SHP77 treated with DMSO at 0.1 percent for 48 hours (cell line): ENCODE data around the gene FBXO42.
"Not testable (repeated sequence)": the region's sequence is repeated elsewhere in the genome, so short reads cannot be mapped to it uniquely, and the experiment has no call there.

Experiments
- DNase-seq: peaks from one replicate; lab custom pipeline; 2025; lab: John Stamatoyannopoulos, UW

The FBXO42 gene

DNA sequence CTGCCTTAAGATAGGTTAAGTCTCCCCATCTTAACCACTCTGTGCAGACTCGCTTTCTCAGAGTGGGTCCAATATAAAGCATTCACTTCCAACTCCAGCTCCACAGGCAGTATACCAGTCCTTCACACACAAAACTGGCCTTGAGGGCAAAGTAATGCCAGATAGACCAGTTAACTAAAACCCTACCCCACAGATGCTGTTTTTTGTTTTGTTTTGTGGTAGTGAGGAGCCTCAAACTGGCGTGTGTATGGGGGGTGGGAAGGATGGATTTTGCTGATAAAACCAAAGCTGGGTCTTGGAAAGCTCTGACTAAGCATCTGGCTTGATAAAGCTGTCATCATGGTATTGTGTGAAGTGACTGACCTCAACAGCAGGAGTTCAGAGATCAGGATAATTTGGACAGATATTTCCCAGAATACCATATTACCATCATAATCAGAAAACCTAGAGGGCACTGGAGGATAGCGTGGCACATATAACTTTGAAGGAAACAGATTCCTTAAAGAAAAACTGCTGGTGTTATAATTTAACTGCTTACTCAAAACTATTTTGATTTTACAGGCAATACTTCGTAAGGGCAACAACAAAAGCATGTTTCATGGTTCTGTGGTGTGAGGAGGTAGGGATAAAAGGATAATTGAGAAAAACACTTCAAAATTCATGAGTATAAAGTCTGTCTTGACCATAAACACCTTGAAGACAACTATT lies 85.7 kb downstream of the FBXO42 start:
- no peak for DNase-seq

DNA sequence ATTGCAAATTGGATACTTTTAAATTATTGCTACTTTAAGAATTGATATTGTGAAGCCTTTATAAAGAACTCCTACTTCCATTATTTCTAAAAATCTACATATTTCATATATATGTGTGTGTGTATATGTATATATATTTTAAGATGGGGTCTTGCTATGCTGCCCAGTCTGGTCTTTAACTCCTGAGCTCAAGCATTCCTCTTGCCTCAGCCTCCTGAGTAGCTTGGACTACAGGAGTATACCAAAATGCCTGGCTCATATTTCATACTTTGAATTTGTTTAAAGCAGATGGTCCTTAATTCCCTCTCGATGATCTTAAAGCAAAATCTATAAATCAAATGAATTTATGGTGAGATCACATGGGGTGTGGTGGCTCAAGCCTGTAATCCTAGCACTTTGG lies 90.2 kb downstream of the FBXO42 start:
- DNase-seq = no peak

DNA sequence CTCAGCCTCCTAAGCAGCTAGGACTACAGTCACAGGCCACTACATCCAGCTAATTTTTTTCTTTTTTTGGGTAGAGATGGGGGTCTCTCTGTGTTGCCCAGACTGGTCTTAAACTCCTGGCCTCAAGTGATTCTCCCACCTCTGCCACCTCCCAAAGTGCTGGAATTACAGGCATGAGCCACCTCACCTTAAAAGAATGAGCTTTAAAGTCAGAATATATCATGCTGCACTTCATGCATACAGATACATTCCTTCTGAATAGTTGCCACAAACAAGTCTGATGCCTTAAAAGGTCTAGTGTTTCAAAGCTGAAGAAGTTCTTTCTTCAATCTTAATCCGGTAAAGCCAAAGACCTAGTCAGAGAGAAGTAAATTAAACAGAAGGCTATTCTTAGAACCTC lies 91.5 kb downstream of the FBXO42 start:
- DNase-seq = no peak

DNA sequence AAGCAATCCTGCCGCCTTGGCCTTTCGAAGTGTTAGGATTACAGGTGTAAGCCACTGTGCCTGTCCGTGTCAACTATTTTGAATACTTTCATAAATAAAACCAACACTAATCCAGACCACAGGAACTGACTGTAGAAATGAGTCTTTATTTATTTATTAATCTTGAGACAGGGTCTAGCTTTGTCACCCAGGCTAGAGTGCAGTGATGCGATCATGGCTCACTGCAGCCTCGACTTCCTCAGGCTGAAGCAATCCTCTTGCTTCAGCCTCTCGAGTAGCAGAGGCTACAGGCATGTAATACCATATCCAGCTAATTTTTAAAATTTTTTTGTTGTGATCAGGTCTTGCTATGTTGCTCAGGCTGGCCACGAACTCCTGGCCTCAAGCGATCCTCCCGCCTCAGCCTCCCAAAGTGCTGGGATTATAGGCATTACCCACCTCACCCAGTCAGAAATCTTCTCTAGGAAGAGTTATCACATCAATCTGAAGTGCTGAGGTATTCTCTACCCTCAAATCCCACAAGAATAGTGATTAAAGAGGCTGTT lies 93.6 kb downstream of the FBXO42 start:
- DNase-seq = no peak

DNA sequence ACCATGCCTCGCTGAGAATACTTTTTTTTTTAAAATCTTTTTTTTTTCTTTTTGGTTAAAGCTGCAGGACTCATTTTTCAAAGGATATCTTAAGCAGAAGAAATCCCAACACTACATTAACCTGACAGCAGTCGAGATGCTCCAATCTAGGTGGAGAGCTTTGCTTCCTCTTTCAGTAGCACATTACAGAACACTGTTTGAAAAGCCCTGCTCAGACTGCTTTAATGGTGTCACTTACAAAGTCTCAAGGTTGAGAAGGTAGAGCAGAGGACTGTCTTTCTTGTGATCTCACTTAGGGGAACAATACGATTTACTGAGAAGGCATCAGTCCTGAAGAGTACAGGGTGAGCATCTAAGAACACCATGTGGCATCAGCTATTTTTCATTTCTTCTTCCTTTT lies 94.3 kb downstream of the FBXO42 start:
- DNase-seq = no peak

DNA sequence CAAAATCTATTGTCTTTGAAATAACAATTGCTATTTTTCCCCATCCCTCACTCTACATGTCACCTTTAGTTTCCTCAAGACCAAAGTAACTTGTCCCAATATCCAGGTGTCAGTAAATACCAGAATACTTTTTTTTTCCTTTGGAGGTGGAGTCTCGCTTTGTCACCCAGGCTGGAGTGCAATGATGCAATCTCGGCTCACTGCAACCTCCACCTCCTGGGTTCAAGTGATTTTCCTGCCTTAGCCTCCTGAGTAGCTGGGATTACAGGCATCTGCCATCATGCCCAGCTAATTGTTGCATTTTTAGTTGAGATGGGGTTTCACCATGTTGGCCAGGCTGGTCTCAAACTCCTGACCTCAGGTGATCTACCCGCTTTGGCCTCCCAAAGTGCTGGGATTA lies 94.7 kb downstream of the FBXO42 start:
- DNase-seq = not testable (repeated sequence)

DNA sequence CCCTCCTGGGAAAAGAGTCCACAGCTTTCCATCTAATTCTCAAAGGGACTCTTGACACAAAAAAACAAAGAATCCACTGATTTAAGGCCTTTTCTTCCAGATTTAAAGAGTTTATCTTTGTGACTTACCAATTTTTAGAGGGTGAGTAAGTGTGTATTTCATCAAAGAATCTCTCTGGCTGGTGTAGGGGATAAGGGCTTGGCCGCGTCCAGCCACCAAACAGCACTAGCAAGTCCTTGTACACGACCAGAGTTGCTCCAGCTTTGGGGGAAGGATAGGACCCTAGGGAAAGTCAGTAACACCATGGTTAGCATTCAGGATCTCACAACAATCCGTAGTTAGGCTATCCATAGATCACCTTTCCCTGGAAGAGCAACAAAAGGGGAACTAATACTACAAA lies 95.8 kb downstream of the FBXO42 start:
- DNase-seq = no peak

DNA sequence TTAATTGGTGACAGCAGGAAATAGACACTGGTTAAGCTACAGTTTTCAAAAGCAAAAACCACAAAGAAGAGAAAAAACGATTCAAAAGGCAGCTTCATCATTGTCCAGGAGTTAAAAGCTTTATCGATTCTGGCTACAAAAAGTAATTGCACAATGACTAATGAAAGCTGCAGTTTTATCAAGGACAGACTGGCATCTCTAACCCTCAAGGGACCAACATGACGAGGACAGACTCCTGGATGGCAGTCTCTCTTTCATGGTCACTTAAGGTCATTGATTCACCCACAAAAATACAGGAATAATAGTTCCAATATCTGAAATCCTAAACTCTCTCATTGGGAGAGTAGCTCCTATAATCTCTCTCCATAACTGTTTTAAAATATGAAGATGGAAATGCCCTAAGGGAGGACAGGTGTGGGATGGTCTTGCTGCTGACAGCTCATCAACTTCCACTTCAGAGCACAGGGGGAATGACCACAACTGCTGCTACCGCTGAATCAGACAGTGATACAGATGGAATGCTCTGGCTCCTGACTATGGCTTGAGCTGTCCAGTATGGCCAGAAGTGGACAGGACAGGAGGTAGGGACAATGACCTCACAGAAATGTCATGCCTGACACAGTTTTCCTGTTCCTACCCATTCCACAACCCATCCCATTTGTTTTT lies 97.9 kb downstream of the FBXO42 start:
- DNase-seq = no peak

DNA sequence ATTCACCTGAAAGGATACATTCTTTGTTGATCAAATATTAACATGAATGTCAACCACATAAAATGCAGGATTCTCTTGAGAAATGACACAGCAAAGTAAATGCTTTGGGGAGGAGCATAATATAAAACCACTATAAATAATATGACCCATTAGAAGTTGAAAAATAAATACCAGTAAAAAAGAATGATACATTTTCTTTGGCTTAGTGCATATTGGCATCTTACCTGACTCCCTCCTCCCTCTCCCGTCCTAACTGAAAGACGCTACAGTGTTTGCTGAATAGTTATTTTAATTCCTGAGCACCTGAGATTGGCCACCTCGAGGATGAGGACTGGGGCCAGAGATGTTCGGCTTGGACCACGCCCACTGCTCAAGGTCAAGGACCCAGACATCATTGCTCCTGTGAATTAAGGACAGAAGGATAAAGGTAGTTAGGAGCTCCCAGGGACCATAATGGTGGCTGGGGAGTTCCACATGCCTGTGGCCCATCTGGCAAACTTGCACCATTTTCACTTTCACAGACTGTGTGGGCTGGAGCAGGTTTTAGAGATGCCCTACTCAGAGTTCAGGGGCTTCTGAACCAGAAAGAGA lies 98.9 kb downstream of the FBXO42 start:
- DNase-seq = no peak

DNA sequence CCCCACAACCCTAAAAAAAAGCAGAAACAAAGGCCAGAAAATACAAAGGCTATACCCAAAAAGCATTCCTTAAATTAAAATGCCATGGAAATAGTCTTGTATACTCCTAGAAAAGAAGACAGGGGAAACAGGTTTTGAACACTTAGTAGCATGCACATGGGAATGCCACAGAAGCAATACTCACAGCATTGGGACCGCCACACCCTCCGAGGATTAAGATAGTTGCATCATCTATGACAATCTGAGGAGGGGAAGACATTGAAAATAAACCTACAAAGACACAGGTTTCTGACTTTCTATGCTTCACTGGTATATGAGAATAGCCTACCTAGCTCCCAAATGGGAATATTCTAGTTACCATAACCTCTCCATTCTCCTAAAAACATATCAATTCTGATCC lies 99.4 kb downstream of the FBXO42 start:
- no peak for DNase-seq

DNA sequence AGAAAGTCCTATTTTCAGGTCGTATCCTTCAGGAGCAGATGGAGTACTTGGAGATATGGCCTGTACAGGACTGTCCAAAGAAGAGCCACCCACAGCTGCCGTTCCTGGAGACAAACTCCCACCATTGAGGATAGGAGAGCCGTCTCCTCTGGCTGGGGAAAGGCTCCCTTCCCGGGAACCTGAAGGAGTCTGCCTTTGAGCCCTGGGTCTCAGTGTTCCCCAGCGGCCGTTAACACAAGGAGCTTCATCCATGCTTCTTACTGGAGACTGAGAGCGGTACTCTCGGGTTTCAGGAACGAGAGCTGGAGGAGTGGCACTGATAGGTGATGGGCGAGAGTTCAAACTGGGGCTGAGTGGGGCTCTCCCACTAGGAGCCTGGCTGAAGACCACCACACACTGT lies 100.9 kb downstream of the FBXO42 start:
- DNase-seq = no peak

DNA sequence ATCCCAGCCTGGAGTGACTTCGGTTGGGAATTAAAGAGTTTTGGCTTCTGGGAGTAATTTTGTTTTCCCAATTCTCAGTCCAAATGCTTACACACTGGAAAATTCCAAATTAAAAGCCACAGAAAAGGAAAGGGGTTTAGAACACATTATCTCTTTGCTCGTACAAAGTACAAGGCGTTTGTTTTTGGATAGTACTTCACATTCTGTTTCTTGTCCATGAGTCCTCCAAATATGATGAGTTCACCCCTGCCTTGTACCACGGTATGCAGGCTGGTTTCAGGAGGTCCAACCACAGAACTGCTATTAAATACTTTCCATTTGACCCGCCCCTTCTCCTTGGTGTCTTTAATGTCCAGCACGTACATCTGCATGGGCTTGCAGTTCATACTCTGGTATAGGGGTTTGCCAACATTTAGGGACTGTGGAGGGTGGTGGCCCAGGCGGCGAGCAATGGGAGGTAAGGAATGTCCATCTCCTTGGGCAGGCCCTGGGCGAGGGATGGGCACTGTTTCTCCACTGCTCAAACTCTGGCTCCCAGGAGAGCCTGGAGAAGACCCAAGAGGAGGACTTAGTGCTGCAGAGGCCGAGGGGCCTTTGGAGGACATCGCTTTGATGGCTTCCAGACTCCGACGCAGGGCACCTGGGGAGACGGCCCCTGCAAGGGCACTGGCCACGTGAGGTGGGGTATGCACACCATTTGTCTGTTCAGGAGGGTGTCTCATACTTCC lies 101.6 kb downstream of the FBXO42 start:
- DNase-seq = no peak

DNA sequence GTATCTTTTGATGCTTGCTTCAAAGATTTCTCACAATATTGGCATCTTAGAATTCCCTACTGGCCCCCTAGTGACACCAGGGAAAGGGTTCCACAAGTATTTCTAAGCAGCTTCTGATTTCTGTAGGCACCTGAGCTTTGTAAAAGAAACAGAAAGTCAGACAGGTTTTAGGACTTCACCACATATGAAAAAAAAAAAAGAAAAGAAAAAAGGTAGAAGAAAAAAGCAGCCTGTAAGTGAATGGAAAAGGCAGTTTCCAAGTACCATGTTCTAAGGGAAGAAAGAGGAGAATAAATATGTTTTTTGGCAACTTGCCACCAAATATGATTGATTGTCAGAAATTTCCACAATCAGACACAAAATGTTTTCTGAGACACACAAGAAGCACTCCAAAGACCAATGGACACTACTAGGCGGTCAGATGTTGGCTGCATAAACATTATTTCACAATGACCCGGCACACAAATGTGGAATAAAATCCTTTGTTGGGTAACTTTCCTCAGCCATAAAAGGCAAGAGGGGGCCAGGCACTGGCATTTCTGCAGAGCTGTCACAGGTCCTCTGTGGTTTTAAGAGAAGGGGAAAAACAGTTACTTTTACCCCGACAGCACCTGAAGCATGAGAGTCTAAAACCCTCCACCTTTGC lies 102.6 kb downstream of the FBXO42 start:
- DNase-seq = peak; percentile 52

DNA sequence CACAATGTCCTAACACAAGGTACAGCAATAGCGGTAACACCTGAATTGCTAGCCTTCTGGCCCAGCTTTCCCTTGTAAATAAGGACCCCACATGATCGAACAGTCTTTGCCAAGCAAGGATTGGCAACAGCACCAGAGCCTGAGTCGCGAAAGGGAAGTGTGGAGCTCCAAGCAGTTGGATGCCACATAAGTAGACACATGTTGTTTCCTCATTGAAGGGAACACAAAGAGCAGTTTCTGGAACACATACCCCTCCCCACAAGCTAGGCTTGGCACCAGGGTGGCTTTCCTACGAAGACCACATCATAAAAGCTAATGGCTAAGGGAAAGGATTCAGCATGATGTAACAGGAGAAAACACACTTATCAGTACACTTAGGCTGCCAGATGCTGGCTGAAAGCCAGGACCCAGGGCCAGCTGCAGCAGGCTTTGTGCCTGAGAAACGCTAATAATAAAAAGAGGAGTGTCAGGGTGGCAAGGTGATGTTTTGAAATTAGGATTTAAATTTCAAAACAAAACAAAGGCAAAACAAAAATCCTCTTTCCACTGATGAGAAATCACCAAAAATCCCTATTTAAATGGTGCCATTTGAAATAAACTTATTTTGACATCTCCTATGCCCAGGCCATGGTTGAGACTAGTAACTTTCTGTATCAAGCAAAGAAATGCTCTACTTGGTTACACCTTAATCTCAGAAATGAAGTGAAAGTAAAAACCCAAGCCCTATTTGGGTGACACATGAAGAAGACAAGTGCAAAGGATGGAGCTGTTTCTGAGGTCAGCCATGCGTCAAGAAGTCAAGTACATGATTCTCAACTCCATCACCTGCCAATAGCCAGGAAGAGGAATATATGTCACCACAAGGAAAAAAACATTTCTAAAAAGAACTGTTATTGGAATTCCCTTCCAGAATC lies 103.4 kb downstream of the FBXO42 start:
- peak; percentile 92 for DNase-seq

DNA sequence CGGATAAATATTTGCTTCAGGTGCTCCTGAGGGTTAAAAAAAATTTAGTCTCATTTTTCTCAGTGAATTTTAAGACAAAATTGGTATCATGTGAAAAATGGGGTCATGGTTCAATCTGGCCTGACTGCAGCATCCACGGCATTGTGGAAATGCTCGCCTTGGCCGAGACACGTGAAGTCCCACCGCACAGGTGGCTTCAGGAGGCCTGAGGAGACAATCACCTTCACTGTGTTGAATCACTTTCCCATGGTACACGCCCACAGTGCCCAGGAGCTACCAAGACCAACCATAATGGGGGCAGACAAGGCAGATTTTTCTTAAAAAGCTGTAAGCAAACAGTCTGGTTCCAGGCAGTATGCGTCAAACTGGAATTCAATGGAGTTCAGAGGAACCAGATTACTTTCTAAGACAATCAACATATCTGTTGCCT lies 104.3 kb downstream of the FBXO42 start:
- DNase-seq = no peak

DNA sequence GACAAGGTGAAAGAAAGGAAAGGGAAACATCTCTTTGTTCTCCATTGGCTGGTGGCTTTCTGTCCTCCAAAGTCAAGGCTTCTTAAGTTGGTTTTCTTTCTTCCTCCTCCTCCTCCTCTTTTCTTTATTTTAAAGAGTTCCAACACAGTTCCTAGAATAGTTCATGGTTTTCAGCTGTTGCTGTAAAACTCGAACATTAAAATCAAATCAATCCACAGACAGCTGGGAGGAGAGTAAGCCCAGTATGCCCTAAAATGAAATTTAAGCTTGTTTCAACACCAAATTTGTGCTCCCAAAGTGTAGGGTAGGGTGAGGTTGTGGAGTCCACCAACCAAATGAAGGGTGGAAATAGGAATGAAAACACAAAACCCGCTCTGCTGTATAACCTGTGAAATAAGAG lies 104.8 kb downstream of the FBXO42 start:
- no peak for DNase-seq

DNA sequence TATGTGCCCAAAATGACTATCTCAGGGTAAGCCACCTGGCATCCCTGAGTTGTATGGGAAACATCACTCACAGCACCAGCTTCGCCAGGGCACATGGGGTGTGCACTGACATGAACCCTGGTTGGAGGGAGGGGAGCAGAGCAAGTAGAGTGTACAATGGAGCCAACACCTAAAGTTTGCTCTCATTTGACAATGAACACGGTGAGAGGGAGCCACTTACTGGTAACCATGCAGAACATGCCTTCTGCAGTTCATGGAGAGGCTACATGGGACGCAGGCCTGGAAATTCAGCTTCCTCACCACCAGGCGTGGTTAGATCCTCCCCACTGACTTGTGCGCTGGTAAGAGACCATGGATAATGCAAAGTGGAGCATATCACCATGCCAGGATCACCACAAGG lies 105.3 kb downstream of the FBXO42 start:
- DNase-seq = no peak

DNA sequence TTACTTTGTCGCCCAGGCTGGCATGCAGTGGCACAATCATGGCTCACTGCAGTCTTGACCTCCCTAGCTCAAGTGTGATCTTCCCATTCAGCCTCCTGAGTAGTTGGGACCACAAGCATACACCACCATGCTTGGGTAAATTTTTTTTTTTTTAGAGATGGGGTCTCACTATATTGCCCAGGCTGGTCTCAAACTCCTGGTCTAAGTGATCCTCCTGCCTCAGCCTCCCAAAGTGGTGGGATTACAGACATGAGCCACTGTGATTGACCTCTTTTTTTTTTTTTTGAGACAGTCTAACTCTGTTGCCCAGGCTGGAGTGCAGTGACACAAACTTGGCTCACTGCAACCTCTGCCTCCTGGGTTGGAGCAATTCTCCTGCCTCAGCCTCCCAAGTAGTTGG lies 106.0 kb downstream of the FBXO42 start:
- DNase-seq = not testable (repeated sequence)

DNA sequence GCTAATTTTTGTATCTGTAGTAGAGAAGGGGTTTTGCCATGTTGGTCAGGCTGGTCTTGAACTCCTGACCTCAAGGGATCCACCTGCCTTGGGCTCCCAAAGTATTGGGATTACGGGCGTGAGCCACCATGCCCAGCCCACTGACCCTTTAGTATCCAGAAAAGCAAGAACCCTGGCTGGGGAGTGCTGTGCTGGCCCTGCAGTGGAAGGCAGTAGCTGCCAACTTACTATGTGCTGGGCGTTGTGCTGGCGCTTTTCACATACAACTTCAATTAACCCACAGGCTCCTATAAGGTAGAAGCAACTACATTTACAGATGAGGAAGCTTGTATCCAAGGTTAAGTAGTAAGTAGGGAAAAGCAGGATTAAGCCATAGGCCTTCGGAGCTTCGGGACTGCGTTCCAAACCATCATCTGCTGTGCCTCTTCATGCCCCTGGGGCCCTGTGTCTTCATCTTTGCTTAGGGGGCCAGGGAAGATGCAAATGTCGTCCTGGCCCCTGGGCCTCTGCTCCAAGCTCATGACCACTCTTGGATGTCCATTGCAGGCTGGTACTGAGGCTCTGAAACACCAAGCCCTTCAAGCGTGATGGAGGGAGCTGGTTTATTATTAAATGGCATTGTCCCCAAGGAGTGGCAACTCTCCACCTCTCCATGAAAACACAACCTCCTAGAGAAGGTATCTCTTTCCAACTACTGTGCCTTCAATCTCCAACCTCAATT lies 106.6 kb downstream of the FBXO42 start:
- DNase-seq = no peak

DNA sequence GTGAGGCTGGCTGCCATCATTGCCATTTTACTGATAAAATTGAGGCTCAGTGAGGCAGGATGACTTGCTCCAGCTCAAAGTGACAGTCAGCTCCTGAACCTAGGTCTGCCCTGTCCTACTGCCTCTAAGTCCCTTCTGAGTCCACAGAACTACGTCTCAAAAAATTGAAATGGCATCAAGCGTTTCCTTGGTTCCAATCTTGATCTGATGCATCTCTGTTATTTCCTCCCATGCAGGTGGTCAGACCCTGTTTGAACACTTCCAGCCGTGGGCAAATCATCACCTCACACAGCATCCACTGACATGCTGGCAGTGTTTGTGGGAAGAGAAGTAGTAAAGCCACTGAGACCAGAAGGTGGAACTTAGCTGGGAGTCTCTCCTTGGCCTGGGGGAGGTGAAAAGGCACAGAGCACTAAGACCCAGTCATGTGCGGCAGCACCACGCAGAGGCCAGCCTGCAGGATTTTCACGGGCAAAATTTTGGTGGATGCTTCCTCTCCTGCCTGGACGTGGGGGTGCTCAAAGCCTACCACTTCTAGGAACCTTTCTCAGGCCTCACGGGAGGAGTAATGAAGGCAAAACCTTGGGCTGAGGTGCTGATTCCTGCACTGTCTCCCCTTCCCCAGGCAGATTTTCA lies 107.5 kb downstream of the FBXO42 start:
- no peak for DNase-seq
